SH-SY5Y (cell line): ENCODE results near the gene MMP24.

ENCODE experiments used
- GATA2 ChIP-seq: IDR thresholded peaks from 2 replicates; pipeline ENCODE4 v1.6.1; 2011; ENCODE audit warnings: mild to moderate bottlenecking, low read depth, low read length
- GATA3 ChIP-seq: IDR thresholded peaks from 2 replicates; pipeline ENCODE4 v1.6.1; 2011; ENCODE audit warnings: low read depth, mild to moderate bottlenecking, low read length, moderate library complexity

DNA sequence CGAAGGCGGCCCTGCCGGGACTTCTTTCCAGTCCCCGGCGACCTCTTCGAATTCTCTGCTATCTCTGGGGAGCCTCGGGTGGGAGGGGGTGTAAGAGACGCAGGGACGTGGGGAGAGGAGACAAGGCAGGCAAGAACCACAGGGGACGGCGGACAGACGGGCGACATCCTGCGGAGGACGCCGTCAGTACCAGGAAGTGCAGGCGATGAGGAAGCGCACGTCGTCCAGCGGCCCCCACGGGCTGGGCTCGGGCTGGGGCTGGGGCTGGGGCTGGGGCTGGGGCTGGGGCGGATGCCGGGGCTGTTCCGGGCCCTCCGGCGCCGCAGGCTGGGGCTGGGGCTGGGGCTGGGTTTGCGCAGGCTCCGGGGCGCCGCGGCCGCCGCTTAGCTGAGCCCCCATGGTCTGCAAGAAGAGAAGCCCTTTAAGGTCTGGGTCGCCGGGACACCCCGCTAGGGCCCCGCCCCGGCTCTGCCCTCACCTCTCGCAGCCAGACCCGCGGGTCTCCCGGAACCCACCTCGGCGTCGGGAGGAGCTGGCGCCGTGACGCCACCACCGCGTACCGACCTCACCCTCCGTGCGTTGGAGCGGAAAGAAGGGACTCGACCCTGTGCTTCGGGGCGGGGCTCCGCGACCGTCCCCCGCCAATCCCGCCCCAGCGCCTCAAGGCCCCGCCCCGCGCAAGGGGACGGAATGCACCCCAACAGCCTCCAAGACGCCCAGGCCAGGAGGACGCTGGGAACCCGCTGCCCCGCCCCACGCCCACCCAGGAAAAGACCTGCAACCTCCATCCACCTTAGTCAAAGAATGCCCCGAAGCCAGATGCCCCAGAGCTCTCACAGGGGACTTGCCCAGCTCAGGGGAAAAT is 51.3 kb downstream of the MMP24 start, which contains the start of gene MMP24OS:
- TF ChIP-seq GATA2 (no peak), GATA3 (no peak)
